ENCODE data around the gene RNF227. TPM values are rescaled to one million over a fixed set of nuclear protein-coding genes. Genes with fewer than 3 reads are reported as not detected.

RNF227 gene
- total and polyA plus RNA-seq, 2 experiments from 2014 or later, result 0.42 to 1.4 TPM

DNA sequence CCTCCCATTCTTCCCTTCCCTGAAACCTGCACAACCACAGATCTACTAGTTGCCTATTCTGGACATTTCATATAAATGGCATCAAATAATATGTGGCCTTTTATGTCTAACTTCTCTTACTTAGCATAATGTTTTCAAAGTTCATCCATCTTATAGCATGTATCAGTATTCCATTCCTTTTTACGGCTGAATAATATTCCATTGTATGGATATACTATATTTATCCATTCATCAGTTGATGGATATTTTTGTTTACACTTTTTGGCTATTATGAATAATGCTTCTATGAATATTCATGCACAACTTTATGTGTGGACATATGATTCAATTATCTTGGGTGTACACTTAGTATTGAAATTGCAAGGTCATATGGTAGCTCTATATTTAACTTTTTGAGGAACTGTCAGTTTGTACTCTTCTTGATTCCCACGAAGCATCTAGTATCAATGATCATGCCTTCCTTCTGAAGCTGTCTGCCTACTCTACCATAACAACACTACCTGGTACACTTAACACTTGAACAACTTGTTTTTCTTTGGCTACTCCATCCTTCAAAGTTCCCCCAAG is 40.2 kb downstream of the RNF227 start (continued):
- TF ChIP-seq NANOG (IDR thresholded peaks at IDR 0.05; ENCODE audit: borderline replicate concordance), result no peak
- no peak for TF ChIP-seq EZH2 (IDR thresholded peaks at IDR 0.05; ENCODE audit: low read depth, unreplicated experiment)

GRCh38 chr17:7873051-7873450 is 43.0 kb downstream of the RNF227 start:
- Mint-ChIP-seq H3K27me3 (ENCODE audit: insufficient read depth, low read depth, poor library complexity) (no peaks in the 10 kb centered on the region), H3K4me3 (no peak overlapping the region), H3K9me3 (no peaks in the 10 kb centered on the region), H3K36me3 (ENCODE audit: low read depth) (no peaks in the 10 kb centered on the region), H3K4me1 (no peaks in the 10 kb centered on the region), H3K27ac (no peak overlapping the region)
- H3K4me1 ChIP-seq (ENCODE audit: insufficient read depth), result no peaks in the 10 kb centered on the region
- no peaks in the 10 kb centered on the region for H3K36me3 ChIP-seq (ENCODE audit: insufficient read depth)
- peak; percentile 47 for DNase-seq (ENCODE audit: low spot score)
- no peaks in the 10 kb centered on the region for H3K79me2 ChIP-seq (replicated peaks; ENCODE audit: insufficient read depth)
- H3K4me2 ChIP-seq, result no peak overlapping the region
- H3K27ac ChIP-seq (ENCODE audit: low read depth), result no peak overlapping the region
- peak; percentile 34; the same call in 2 of the 3 replicates for ATAC-seq
- no peaks in the 10 kb centered on the region; the same call in 1 of the 2 replicates for H4K20me1 ChIP-seq (replicated peaks; ENCODE audit: insufficient read depth)
- no peaks in the 10 kb centered on the region for H3F3A ChIP-seq (replicated peaks; ENCODE audit: low read depth)
- no peaks in the 10 kb centered on the region for H3K9me2 ChIP-seq (ENCODE audit: insufficient read depth)
- H2AFZ ChIP-seq, result no peak overlapping the region
- no peaks in the 10 kb centered on the region for H3K27me3 ChIP-seq (ENCODE audit: insufficient read depth)
- no peak overlapping the region for H3K4me3 ChIP-seq
- TF ChIP-seq ZNF114 (CRISPR knock-in tag; IDR thresholded peaks at IDR 0.05) (no peak), STAT1 (IDR thresholded peaks at IDR 0.05; ENCODE audit: unreplicated experiment) (no peak), ZNF331 (CRISPR knock-in tag; IDR thresholded peaks at IDR 0.05; ENCODE audit: low read depth) (no peak), EZH2 (IDR thresholded peaks at IDR 0.05; ENCODE audit: low read depth, unreplicated experiment) (no peak), JUNB (IDR thresholded peaks at IDR 0.05; ENCODE audit: unreplicated experiment) (no peak), ZNF462 (CRISPR knock-in tag; IDR thresholded peaks at IDR 0.05) (no peak), NANOG (IDR thresholded peaks at IDR 0.05; ENCODE audit: borderline replicate concordance) (no peak), EZH2phosphoT487 (IDR thresholded peaks at IDR 0.05; ENCODE audit: unreplicated experiment) (no peak), POLR2AphosphoS5 (IDR thresholded peaks at IDR 0.05; ENCODE audit: low read depth) (no peak), CREB1 (CRISPR knock-in tag; IDR thresholded peaks at IDR 0.05; ENCODE audit: low read depth) (no peak), ETS1 (IDR thresholded peaks at IDR 0.05) (no peak)
- TF ChIP-seq, protein P1, sequence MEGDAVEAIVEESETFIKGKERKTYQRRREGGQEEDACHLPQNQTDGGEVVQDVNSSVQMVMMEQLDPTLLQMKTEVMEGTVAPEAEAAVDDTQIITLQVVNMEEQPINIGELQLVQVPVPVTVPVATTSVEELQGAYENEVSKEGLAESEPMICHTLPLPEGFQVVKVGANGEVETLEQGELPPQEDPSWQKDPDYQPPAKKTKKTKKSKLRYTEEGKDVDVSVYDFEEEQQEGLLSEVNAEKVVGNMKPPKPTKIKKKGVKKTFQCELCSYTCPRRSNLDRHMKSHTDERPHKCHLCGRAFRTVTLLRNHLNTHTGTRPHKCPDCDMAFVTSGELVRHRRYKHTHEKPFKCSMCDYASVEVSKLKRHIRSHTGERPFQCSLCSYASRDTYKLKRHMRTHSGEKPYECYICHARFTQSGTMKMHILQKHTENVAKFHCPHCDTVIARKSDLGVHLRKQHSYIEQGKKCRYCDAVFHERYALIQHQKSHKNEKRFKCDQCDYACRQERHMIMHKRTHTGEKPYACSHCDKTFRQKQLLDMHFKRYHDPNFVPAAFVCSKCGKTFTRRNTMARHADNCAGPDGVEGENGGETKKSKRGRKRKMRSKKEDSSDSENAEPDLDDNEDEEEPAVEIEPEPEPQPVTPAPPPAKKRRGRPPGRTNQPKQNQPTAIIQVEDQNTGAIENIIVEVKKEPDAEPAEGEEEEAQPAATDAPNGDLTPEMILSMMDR (conservative IDR thresholded peaks at IDR 0.05; ENCODE audit: low read depth in 2 of 2), result no peak
- TF ChIP-seq, protein P2, sequence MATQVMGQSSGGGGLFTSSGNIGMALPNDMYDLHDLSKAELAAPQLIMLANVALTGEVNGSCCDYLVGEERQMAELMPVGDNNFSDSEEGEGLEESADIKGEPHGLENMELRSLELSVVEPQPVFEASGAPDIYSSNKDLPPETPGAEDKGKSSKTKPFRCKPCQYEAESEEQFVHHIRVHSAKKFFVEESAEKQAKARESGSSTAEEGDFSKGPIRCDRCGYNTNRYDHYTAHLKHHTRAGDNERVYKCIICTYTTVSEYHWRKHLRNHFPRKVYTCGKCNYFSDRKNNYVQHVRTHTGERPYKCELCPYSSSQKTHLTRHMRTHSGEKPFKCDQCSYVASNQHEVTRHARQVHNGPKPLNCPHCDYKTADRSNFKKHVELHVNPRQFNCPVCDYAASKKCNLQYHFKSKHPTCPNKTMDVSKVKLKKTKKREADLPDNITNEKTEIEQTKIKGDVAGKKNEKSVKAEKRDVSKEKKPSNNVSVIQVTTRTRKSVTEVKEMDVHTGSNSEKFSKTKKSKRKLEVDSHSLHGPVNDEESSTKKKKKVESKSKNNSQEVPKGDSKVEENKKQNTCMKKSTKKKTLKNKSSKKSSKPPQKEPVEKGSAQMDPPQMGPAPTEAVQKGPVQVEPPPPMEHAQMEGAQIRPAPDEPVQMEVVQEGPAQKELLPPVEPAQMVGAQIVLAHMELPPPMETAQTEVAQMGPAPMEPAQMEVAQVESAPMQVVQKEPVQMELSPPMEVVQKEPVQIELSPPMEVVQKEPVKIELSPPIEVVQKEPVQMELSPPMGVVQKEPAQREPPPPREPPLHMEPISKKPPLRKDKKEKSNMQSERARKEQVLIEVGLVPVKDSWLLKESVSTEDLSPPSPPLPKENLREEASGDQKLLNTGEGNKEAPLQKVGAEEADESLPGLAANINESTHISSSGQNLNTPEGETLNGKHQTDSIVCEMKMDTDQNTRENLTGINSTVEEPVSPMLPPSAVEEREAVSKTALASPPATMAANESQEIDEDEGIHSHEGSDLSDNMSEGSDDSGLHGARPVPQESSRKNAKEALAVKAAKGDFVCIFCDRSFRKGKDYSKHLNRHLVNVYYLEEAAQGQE (IDR thresholded peaks at IDR 0.05; ENCODE audit: unreplicated experiment), result no peak

Measured in GM23338 (cell line).